DND-41 (cell line): ENCODE data around the gene PTPN6.

Source experiments
- ATAC-seq: fragments of 200-7000 bp; cut with Tn5 transposase; 3 replicates; pipeline ENCODE4 v1.9.1; 2021; ENCODE audit warnings: low read depth; ENCODE audit not compliant: insufficient read depth
- DNase-seq: peaks from one replicate; pipeline ENCODE4 v3.0.0-alpha.2; 2020
- H2AFZ ChIP-seq: 2 replicates; pipeline ENCODE4 v1.6.0; 2012; ENCODE audit warnings: low read depth, low read length
- H3K27ac ChIP-seq: 2 replicates; pipeline ENCODE4 v1.5.1; 2012; ENCODE audit warnings: low read length, inconsistent platforms
- H3K27me3 ChIP-seq: fragments of 200-600 bp; sonication (generic); 2 replicates; pipeline ENCODE4 v1.6.0; 2012; ENCODE audit warnings: low read length, mild to moderate bottlenecking, inconsistent platforms; ENCODE audit not compliant: insufficient read depth, poor library complexity
- H3K36me3 ChIP-seq: 2 replicates; pipeline ENCODE4 v1.5.1; 2012; ENCODE audit warnings: low read length, inconsistent platforms; ENCODE audit not compliant: insufficient read depth
- H3K4me1 ChIP-seq: 2 replicates; pipeline ENCODE4 v1.5.1; 2012; ENCODE audit warnings: mild to moderate bottlenecking, low read length; ENCODE audit not compliant: insufficient read depth
- H3K4me2 ChIP-seq: 2 replicates; pipeline ENCODE4 v1.6.0; 2012; ENCODE audit warnings: mild to moderate bottlenecking, moderate library complexity, low read length, inconsistent platforms; ENCODE audit not compliant: insufficient read depth
- H3K4me3 ChIP-seq, 2 experiments: fragments of 200-600 bp in 1 of 2; shearing (Covaris generic) in 1 of 2; 2 replicates each; pipeline ENCODE4 v1.5.1; 2012 to 2016; ENCODE audit warnings: inconsistent platforms in 2 of 2, low read length in 2 of 2, mild to moderate bottlenecking in 2 of 2, low read depth in 1 of 2, moderate library complexity in 1 of 2
- H3K79me2 ChIP-seq: 2 replicates; pipeline ENCODE4 v1.6.0; 2012; ENCODE audit warnings: low read length, inconsistent platforms; ENCODE audit not compliant: insufficient read depth
- H3K9ac ChIP-seq: 2 replicates; pipeline ENCODE4 v1.6.0; 2012; ENCODE audit warnings: low read depth, mild to moderate bottlenecking, inconsistent platforms, low read length, moderate library complexity
- H3K9me3 ChIP-seq: 2 replicates; pipeline ENCODE4 v1.5.1; 2012; ENCODE audit warnings: low read length, moderate library complexity, mild to moderate bottlenecking, inconsistent platforms; ENCODE audit not compliant: insufficient read depth, severe bottlenecking
- H4K20me1 ChIP-seq: 2 replicates; pipeline ENCODE4 v1.6.0; 2012; ENCODE audit warnings: low read length; ENCODE audit not compliant: insufficient read depth
- CTCF ChIP-seq: IDR thresholded peaks from 2 replicates; pipeline ENCODE4 v1.5.1; 2012; ENCODE audit warnings: borderline replicate concordance, low read length, moderate library complexity, mild to moderate bottlenecking; ENCODE audit not compliant: poor library complexity, severe bottlenecking; ENCODE audit errors: extremely low read depth
- EZH2 ChIP-seq: IDR thresholded peaks from 3 replicates; pipeline ENCODE4 v1.6.1; 2012; ENCODE audit warnings: borderline replicate concordance, low read depth, mild to moderate bottlenecking, moderate library complexity, low read length, inconsistent platforms; ENCODE audit not compliant: severe bottlenecking

PTPN6 gene

GRCh38 chr12:6909421-6910145 is 41.6 kb upstream of the PTPN6 start:
- no peaks in the 10 kb centered on the region for H3K9me3 ChIP-seq
- H3K4me1 ChIP-seq, result peaks cover 26% of the 10 kb centered on the region
- no peaks in the 10 kb centered on the region for H3K27me3 ChIP-seq
- H3K4me2 ChIP-seq, result no peak overlapping the region
- H3K79me2 ChIP-seq, result peaks cover 9% of the 10 kb centered on the region
- no peaks in the 10 kb centered on the region for H4K20me1 ChIP-seq
- no peak for TF ChIP-seq EZH2
- DNase-seq, result no peak
- no peak overlapping the region for H2AFZ ChIP-seq
- no peak for ATAC-seq
- no peak overlapping the region for H3K9ac ChIP-seq
- no peak overlapping the region for H3K4me3 ChIP-seq
- H3K27ac ChIP-seq, result no peak overlapping the region
- H3K36me3 ChIP-seq, result peaks cover 10% of the 10 kb centered on the region

GRCh38 chr12:6912164-6912935 is 38.8 kb upstream of the PTPN6 start:
- H3K9ac ChIP-seq, result no peak overlapping the region
- H3K4me3 ChIP-seq, result no peak overlapping the region
- DNase-seq (no peak), ATAC-seq (no peak)
- H3K9me3 ChIP-seq, result no peaks in the 10 kb centered on the region
- TF ChIP-seq CTCF, result no peak
- no peak for TF ChIP-seq EZH2
- H3K4me2 ChIP-seq, result no peak overlapping the region
- H2AFZ ChIP-seq, result no peak overlapping the region
- peaks cover 33% of the 10 kb centered on the region for H3K79me2 ChIP-seq
- peaks cover 38% of the 10 kb centered on the region for H3K4me1 ChIP-seq
- no peak overlapping the region for H3K27ac ChIP-seq
- peaks cover 10% of the 10 kb centered on the region for H4K20me1 ChIP-seq
- no peaks in the 10 kb centered on the region for H3K27me3 ChIP-seq
- H3K36me3 ChIP-seq, result peaks cover 18% of the 10 kb centered on the region

GRCh38 chr12:6914246-6914946 is 36.8 kb upstream of the PTPN6 start, which contains the start of gene ENO2:
Gene ENO2 (plus strand): TSS chr12:6914580. CDS start chr12:6915833, 1,253 bp downstream.
- H3K27ac ChIP-seq, result peak within 1 kb of the TSS; percentile 83
- peaks cover 33% of the 10 kb centered on the region for H3K36me3 ChIP-seq
- peaks cover 33% of the 10 kb centered on the region for H3K79me2 ChIP-seq
- DNase-seq (peak; percentile 82), ATAC-seq (peak; percentile 90)
- peak within 1 kb of the TSS; percentile 71 to 72 for H3K4me3 ChIP-seq
- H3K9me3 ChIP-seq, result no peaks in the 10 kb centered on the region
- peak within 1 kb of the TSS; percentile 91 for H3K4me2 ChIP-seq
- peak within 1 kb of the TSS; percentile 83 for H2AFZ ChIP-seq
- peaks cover 10% of the 10 kb centered on the region for H4K20me1 ChIP-seq
- peaks cover 38% of the 10 kb centered on the region for H3K4me1 ChIP-seq
- no peak for TF ChIP-seq CTCF
- no peak for TF ChIP-seq EZH2
- peak within 1 kb of the TSS; percentile 91 for H3K9ac ChIP-seq
- no peaks in the 10 kb centered on the region for H3K27me3 ChIP-seq
